H9 (cell line): ENCODE data around the gene RLN3. TPM values are rescaled to one million over a fixed set of nuclear protein-coding genes. Genes with fewer than 3 reads are reported as not detected.

Experiments
- DNase-seq: peaks from one replicate; pipeline ENCODE4 v3.0.0-alpha.2; 2017
- H2AFZ ChIP-seq: one replicate; pipeline ENCODE4 v1.6.1; 2013; ENCODE audit warnings: mild to moderate bottlenecking, low read length, control low read depth, moderate library complexity
- H2AK5ac ChIP-seq: 2 replicates; pipeline ENCODE4 v1.6.1; 2013; ENCODE audit warnings: low read length, control low read depth, mixed read lengths; ENCODE audit not compliant: insufficient read length
- H2BK120ac ChIP-seq: one replicate; pipeline ENCODE4 v1.6.1; 2013; ENCODE audit warnings: low read depth, mild to moderate bottlenecking, low read length, control low read depth, inconsistent platforms; ENCODE audit not compliant: poor library complexity, severe bottlenecking
- H2BK12ac ChIP-seq: 2 replicates; pipeline ENCODE4 v1.6.1; 2013; ENCODE audit warnings: low read length, control low read depth, mixed read lengths, low read depth; ENCODE audit not compliant: insufficient read length
- H2BK15ac ChIP-seq: 2 replicates; pipeline ENCODE4 v1.6.1; 2013; ENCODE audit warnings: low read depth, low read length, control low read depth
- H2BK20ac ChIP-seq: one replicate; pipeline ENCODE4 v1.6.1; 2013; ENCODE audit warnings: low read depth, mild to moderate bottlenecking, low read length, control low read depth, inconsistent platforms; ENCODE audit not compliant: poor library complexity, severe bottlenecking
- H2BK5ac ChIP-seq: 2 replicates; pipeline ENCODE4 v1.6.1; 2013; ENCODE audit warnings: low read length, control low read depth, mixed read lengths; ENCODE audit not compliant: insufficient read length
- H3K14ac ChIP-seq: 2 replicates; pipeline ENCODE4 v1.6.1; 2013; ENCODE audit warnings: low read length, control low read depth; ENCODE audit not compliant: insufficient read depth
- H3K18ac ChIP-seq: 2 replicates; pipeline ENCODE4 v1.6.1; 2013; ENCODE audit warnings: low read depth, mild to moderate bottlenecking, mixed read lengths, low read length, control low read depth; ENCODE audit not compliant: insufficient read length
- H3K23ac ChIP-seq: 2 replicates; pipeline ENCODE4 v1.6.1; 2013; ENCODE audit warnings: low read length, control low read depth, mixed read lengths, low read depth; ENCODE audit not compliant: insufficient read length
- H3K23me2 ChIP-seq: 2 replicates; pipeline ENCODE4 v1.6.1; 2013; ENCODE audit warnings: low read depth, mild to moderate bottlenecking, mixed read lengths, low read length, control low read depth; ENCODE audit not compliant: insufficient read length, poor library complexity, severe bottlenecking
- H3K27ac ChIP-seq: 2 replicates; pipeline ENCODE4 v1.5.1; 2013; ENCODE audit warnings: low read length, control low read depth, mixed read lengths, low read depth; ENCODE audit not compliant: insufficient read length
- H3K27me3 ChIP-seq: 2 replicates; pipeline ENCODE4 v1.6.1; 2013; ENCODE audit warnings: low read length, control low read depth, inconsistent platforms; ENCODE audit not compliant: insufficient read depth
- H3K4ac ChIP-seq: 2 replicates; pipeline ENCODE4 v1.6.1; 2013; ENCODE audit warnings: low read depth, mild to moderate bottlenecking, control low read depth, inconsistent platforms, low read length, moderate library complexity
- H3K4me1 ChIP-seq: 2 replicates; pipeline ENCODE4 v1.6.1; 2013; ENCODE audit warnings: low read length, control low read depth, inconsistent platforms; ENCODE audit not compliant: insufficient read depth
- H3K4me2 ChIP-seq: 2 replicates; pipeline ENCODE4 v1.6.1; 2013; ENCODE audit warnings: low read length, control low read depth, mixed read lengths; ENCODE audit not compliant: insufficient read length, insufficient read depth
- H3K56ac ChIP-seq: 2 replicates; pipeline ENCODE4 v1.6.1; 2013; ENCODE audit warnings: low read depth, mild to moderate bottlenecking, mixed read lengths, low read length, control low read depth; ENCODE audit not compliant: insufficient read length
- H3K79me1 ChIP-seq: 2 replicates; pipeline ENCODE4 v1.6.1; 2013; ENCODE audit warnings: low read depth, mild to moderate bottlenecking, moderate library complexity, low read length, control low read depth, inconsistent platforms; ENCODE audit not compliant: insufficient read depth, poor library complexity, severe bottlenecking
- H3K79me2 ChIP-seq: 2 replicates; pipeline ENCODE4 v1.6.1; 2013; ENCODE audit warnings: low read length, control low read depth, inconsistent platforms; ENCODE audit not compliant: insufficient read depth
- H3K9ac ChIP-seq: 2 replicates; pipeline ENCODE4 v1.6.1; 2013; ENCODE audit warnings: low read length, control low read depth, mixed read lengths; ENCODE audit not compliant: insufficient read length; ENCODE audit errors: extremely low read depth
- H3K9me3 ChIP-seq: one replicate; pipeline ENCODE4 v1.6.1; 2013; ENCODE audit warnings: low read depth, low read length, inconsistent platforms; ENCODE audit not compliant: control insufficient read depth
- H3T11ph ChIP-seq: one replicate; pipeline ENCODE4 v1.6.1; 2013; ENCODE audit warnings: mild to moderate bottlenecking, low read length, control low read depth, inconsistent platforms
- H4K20me1 ChIP-seq: one replicate; pipeline ENCODE4 v1.6.1; 2013; ENCODE audit not compliant: control insufficient read depth, insufficient read length, insufficient read depth
- H4K5ac ChIP-seq: 2 replicates; pipeline ENCODE4 v1.6.1; 2013; ENCODE audit warnings: low read depth, mild to moderate bottlenecking, mixed read lengths, low read length, control low read depth; ENCODE audit not compliant: insufficient read length
- H4K8ac ChIP-seq: replicated peaks from 2 replicates; pipeline ENCODE4 v1.6.1; 2013; ENCODE audit warnings: low read length, control low read depth, mixed read lengths, low read depth; ENCODE audit not compliant: insufficient read length
- H4K91ac ChIP-seq: 2 replicates; pipeline ENCODE4 v1.6.1; 2013; ENCODE audit warnings: low read depth, mild to moderate bottlenecking, moderate library complexity, mixed read lengths, low read length, control low read depth; ENCODE audit not compliant: insufficient read length
- H3K27ac Mint-ChIP-seq, 3 experiments: 2 replicates in 2 of 3; 3 replicates in 1 of 3; pipeline ENCODE4 v1.8.0; 2020 to 2021; ENCODE audit warnings: mixed read lengths in 3 of 3, mild to moderate bottlenecking in 1 of 3, moderate library complexity in 1 of 3
- H3K27me3 Mint-ChIP-seq: 2 replicates; pipeline ENCODE4 v1.8.0; 2021; ENCODE audit warnings: low read depth, mild to moderate bottlenecking, moderate library complexity, mixed read lengths
- H3K36me3 Mint-ChIP-seq, 3 experiments: 2 replicates in 2 of 3; 3 replicates in 1 of 3; pipeline ENCODE4 v1.8.0; 2020 to 2021; ENCODE audit warnings: low read depth in 3 of 3, mixed read lengths in 3 of 3; ENCODE audit not compliant: insufficient read depth in 1 of 3
- H3K4me1 Mint-ChIP-seq, 2 experiments: 2 replicates each; pipeline ENCODE4 v1.8.0; 2020; ENCODE audit warnings: mixed read lengths in 2 of 2
- H3K4me3 Mint-ChIP-seq, 2 experiments: 2 replicates in 1 of 2; 3 replicates in 1 of 2; pipeline ENCODE4 v1.8.0; 2020 to 2021; ENCODE audit warnings: mild to moderate bottlenecking in 2 of 2, mixed read lengths in 2 of 2, moderate library complexity in 1 of 2
- H3K9me3 Mint-ChIP-seq, 2 experiments: 2 replicates in 1 of 2; 3 replicates in 1 of 2; pipeline ENCODE4 v1.8.0; 2020; ENCODE audit warnings: mild to moderate bottlenecking in 2 of 2, mixed read lengths in 2 of 2, moderate library complexity in 1 of 2
- CTCF ChIP-seq: fragments of 200-600 bp; sonication (generic); conservative IDR thresholded peaks from 3 replicates; pipeline ENCODE4 v1.8.0; 2021; ENCODE audit warnings: antibody characterized with exemption, mild to moderate bottlenecking
- WGBS: extraction: QIAGEN DNeasy Blood & Tissue Kit; methylation state at CpG from one replicate; pipeline ENCODE4 v1.1.7; 2013; ENCODE audit warnings: missing lambda C conversion rate, low lambda C conversion rate, mixed read lengths; ENCODE audit not compliant: insufficient read length; ENCODE audit errors: extremely low coverage; 5-methylcytosine and 5-hydroxymethylcytosine counted together
- total RNA-seq: library from RNA; stranded (reverse); gene quantifications from 2 replicates; pipeline ENCODE4 v1.2.1, GENCODE V29; 2021

Gene RLN3
- total RNA-seq, 1 experiment from 2014 or later: not detected

DNA sequence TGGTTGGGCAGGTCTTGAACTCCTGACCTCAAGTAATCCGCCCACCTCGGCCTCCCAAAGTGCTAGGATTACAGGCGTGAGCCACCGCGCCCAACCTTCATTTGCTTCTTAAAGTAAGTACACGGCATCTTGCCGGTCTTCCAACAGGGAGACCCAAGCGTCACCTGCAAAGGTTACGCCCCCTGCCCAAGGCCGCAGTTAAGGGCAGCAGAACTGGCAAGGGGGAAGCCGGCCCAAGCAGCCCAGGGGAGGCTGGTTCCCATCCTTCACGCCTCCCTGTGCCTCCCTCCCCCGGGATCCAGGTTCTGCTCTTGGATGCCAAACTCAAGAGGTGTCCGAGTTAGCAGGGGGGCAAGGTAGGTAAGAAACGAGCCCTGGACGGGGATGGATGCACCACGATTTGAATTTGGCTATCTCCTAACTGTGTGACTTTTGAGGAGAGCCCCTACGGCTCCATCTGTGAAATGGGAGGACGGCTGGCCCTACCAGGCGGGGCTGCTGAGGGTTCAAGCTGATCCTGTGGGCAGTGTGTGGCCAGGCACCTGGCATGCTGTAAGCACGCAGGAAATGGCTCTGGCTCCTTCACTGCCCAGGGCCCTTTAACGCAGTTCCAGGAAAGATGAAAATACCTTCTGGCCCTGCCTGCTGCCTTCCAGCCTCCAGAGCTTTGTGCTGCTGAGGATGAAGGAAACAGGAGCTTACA is 30.9 kb upstream of the RLN3 start:
- Histone ChIP-seq H4K20me1 (no peaks in the 10 kb centered on the region), H3K79me2 (no peaks in the 10 kb centered on the region), H3K23ac (no peak overlapping the region), H4K91ac (no peak overlapping the region), H3K27me3 (no peaks in the 10 kb centered on the region), H2BK15ac (no peak overlapping the region), H3K27ac (no peak overlapping the region), H3K4ac (no peak overlapping the region), H3K4me1 (no peaks in the 10 kb centered on the region), H2BK120ac (no peak overlapping the region), H3K9me3 (no peaks in the 10 kb centered on the region), H3K4me2 (no peak overlapping the region), H3K14ac (no peak overlapping the region; the same call in 1 of the 2 replicates), H3T11ph (no peak overlapping the region), H3K56ac (no peak overlapping the region), H2BK5ac (no peak overlapping the region), H2AK5ac (no peak overlapping the region), H4K5ac (no peak overlapping the region), H3K23me2 (no peaks in the 10 kb centered on the region), H3K9ac (no peak overlapping the region), H2BK20ac (no peak overlapping the region), H2AFZ (no peak overlapping the region), H3K18ac (no peak overlapping the region), H3K79me1 (no peaks in the 10 kb centered on the region), H2BK12ac (no peak overlapping the region), H4K8ac (no peak overlapping the region)
- no peak overlapping the region for H3K4me3 Mint-ChIP-seq
- no peak for TF ChIP-seq CTCF
- no peak for DNase-seq
- H3K9me3 Mint-ChIP-seq: peaks cover 5 to 6% of the 10 kb centered on the region in 2 experiments; a peak in 2 of 5 replicates
- H3K4me1 Mint-ChIP-seq: no peaks in the 10 kb centered on the region
- no peak overlapping the region for H3K27ac Mint-ChIP-seq
- peaks cover 6 to 33% (median 14%) of the 10 kb centered on the region in 3 experiments; a peak in 5 of 7 replicates for H3K36me3 Mint-ChIP-seq
- no CpG with 5 or more reads among the region's 22 CpGs for WGBS
- H3K27me3 Mint-ChIP-seq: no peaks in the 10 kb centered on the region
